ENCODE measurements around the gene EYA3.
A peak's percentile ranks its signal among the peaks of the same experiment; 100 is the strongest.

EYA3 gene

GRCh38 chr1:27935721-27936120 is 152.7 kb downstream of the EYA3 start:
- DNase-seq: no peak

- DNase-seq: peak; percentile 11
These were observed 153.4 kb downstream of the EYA3 start, which contains the start of gene SMPDL3B for GRCh38 chr1:27934818-27935549. Gene SMPDL3B, plus strand, starts transcription at chr1:27935000. Its CDS starts 184 bp downstream, at chr1:27935184.

GRCh38 chr1:27931759-27932158 is 156.7 kb downstream of the EYA3 start:
- no peak for DNase-seq

DNA sequence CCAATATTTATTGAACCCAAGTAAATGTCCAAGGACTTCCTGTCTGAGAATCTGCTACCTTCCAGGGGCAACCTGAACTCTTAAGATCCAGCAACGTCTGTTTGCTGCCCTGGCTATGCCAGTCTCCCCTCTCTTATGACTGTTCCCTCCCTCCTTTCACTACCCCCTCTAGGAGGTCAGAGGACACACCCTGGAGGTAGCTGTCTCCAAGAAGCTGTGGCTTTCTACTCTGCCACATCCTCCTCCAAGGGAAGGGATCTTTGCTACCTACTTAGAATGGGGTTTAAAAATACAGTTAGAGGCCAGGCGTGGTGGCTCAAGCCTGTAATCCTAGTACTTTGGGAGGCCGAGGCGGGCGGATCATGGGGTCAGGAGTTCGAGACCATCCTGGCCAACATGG is 157.2 kb downstream of the EYA3 start:
- no peak for DNase-seq

GRCh38 chr1:27928216-27928954 is 160.0 kb downstream of the EYA3 start:
- DNase-seq: no peak

GRCh38 chr1:27922272-27922671 is 166.1 kb downstream of the EYA3 start:
- DNase-seq: no peak
